Lung (tissue), 12 donors: ENCODE data around the gene BAHCC1. TPM values are rescaled to one million over a fixed set of nuclear protein-coding genes. Genes with fewer than 3 reads are reported as not detected.

Experiments
- ATAC-seq: fragments of 200-7000 bp; cut with Tn5 transposase; one replicate; pipeline ENCODE4 v1.9.1; 2020; ENCODE audit warnings: moderate number of reproducible peaks; ENCODE audit not compliant: insufficient read depth, low FRiP score
- DNase-seq, 3 donors: peaks; one replicate each; pipeline ENCODE4 v3.0.0-alpha.2; 2013 to 2017
- H3K27ac ChIP-seq, 2 donors: one replicate each; pipeline ENCODE4 v1.5.1; 2013; ENCODE audit warnings: mild to moderate bottlenecking in 2 of 2, moderate library complexity in 2 of 2, control low read depth in 1 of 2, inconsistent platforms in 1 of 2, low read depth in 1 of 2, low read length in 1 of 2
- H3K27me3 ChIP-seq, 3 donors: one replicate each; pipeline ENCODE4 v1.5.1; 2013; ENCODE audit warnings: low read length in 2 of 3; ENCODE audit not compliant: control insufficient read depth in 3 of 3, insufficient read depth in 3 of 3
- H3K36me3 ChIP-seq, 4 donors: one replicate each; pipeline ENCODE4 v1.5.1; 2013; ENCODE audit warnings: low read length in 4 of 4, mild to moderate bottlenecking in 1 of 4, moderate library complexity in 1 of 4; ENCODE audit not compliant: control insufficient read depth in 4 of 4, insufficient read depth in 4 of 4
- H3K4me1 ChIP-seq, 5 donors: one replicate each; pipeline ENCODE4 v1.5.1; 2013; ENCODE audit warnings: low read length in 5 of 5, mild to moderate bottlenecking in 2 of 5, moderate library complexity in 1 of 5; ENCODE audit not compliant: control insufficient read depth in 5 of 5, insufficient read depth in 5 of 5
- H3K4me3 ChIP-seq: one replicate; pipeline ENCODE4 v1.5.1; 2013; ENCODE audit warnings: mild to moderate bottlenecking, control low read depth, moderate library complexity
- H3K9ac ChIP-seq, 2 donors: one replicate each; pipeline ENCODE4 v1.5.1; 2013; ENCODE audit warnings: low read length in 2 of 2, control low read depth in 1 of 2; ENCODE audit not compliant: insufficient read depth in 1 of 2
- H3K9me3 ChIP-seq, 4 donors: one replicate each; pipeline ENCODE4 v1.5.1; 2013; ENCODE audit warnings: low read length in 3 of 4, mild to moderate bottlenecking in 1 of 4, moderate library complexity in 1 of 4; ENCODE audit not compliant: control insufficient read depth in 4 of 4, insufficient read depth in 3 of 4
- WGBS, 2 donors: extraction: QIAGEN DNeasy Blood & Tissue Kit; methylation state at CpG; one replicate each; pipeline ENCODE4 v1.1.7; 2013; 5-methylcytosine and 5-hydroxymethylcytosine counted together
- polyA plus RNA-seq, 2 donors: library from polyadenylated mRNA; stranded (reverse); fragments of 200-250 nt; gene quantifications; one replicate each; pipeline ENCODE4 v1.2.1, GENCODE V29; 2013
- total RNA-seq, 2 donors: library from RNA; depleted of rRNA in 1 of 2; stranded (reverse); fragments of >200 nt in 1 of 2; gene quantifications; one replicate each; pipeline ENCODE4 v1.2.1, GENCODE V29; 2014 to 2021
- TF ChIP-seq, protein P1 (sequence below): IDR thresholded peaks from 2 replicates; pipeline ENCODE4 v1.5.1; 2012; ENCODE audit warnings: mild to moderate bottlenecking; ENCODE audit errors: control extremely low read depth, extremely low read depth
- donor health status: control.
- donor health status: control.
- donor health status: Bipolar disorder and iron deficiency.
- donor health status: healthy.
- donor health status: DM: yes; HTN: yes; CAD: no.

Gene BAHCC1
- total and polyA plus RNA-seq, 4 donors, result 7.6 to 24.9 (median 17.5) TPM

DNA sequence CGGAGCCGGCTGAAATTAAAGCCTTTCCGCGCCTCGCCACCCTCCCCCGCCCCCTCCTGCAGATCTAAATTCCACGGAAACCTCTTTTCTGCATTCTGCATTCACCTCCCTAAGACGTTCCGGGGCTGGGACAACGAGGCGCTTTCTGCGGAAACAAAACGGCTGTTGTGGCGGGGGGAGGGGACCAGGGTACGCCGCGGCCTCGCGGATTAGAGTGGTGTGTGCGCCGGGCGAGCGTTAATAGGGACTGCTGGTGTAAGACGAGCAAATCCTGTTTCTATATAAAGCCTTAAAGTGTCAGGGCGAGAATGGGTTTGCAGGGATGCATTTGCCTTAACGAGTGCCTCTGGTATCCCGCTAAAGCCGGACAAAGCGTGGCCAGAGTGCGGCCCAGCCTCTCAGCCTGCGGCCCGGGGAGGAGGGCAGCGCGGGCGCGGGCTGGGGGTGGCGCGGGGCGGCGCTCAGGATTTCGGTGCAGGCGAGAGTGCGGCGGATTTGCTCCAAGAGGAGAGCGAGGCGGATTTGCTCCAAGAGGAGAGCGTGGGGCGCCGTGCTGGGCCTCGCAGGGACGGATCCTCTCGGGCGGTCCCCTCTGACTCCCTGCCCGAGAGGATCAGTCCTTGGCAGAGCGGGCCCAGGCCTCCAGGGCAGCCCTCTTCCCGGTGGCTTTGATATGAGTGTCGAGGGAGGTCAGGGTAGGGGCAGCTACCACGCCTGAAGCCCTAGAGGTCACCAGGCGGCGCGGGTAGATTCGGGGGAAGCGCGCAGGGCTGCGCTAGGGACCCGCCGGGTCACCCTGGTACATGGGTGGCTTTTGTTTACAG lies 5.1 kb downstream of the BAHCC1 start:
- Histone ChIP-seq H3K9ac (peak overlapping the region; percentile 49 to 69), H3K27me3 (no peaks in the 10 kb centered on the region), H3K27ac (peak overlapping the region; percentile 81 to 98), H3K4me1 (peaks cover 9 to 64% (median 21%) of the 10 kb centered on the region in 5 donors), H3K9me3 (no peaks in the 10 kb centered on the region), H3K36me3 (no peaks in the 10 kb centered on the region), H3K4me3 (peak overlapping the region; percentile 72)
- DNase-seq, result peak; percentile 65 to 74 (median 67)
- TF ChIP-seq, protein P1, sequence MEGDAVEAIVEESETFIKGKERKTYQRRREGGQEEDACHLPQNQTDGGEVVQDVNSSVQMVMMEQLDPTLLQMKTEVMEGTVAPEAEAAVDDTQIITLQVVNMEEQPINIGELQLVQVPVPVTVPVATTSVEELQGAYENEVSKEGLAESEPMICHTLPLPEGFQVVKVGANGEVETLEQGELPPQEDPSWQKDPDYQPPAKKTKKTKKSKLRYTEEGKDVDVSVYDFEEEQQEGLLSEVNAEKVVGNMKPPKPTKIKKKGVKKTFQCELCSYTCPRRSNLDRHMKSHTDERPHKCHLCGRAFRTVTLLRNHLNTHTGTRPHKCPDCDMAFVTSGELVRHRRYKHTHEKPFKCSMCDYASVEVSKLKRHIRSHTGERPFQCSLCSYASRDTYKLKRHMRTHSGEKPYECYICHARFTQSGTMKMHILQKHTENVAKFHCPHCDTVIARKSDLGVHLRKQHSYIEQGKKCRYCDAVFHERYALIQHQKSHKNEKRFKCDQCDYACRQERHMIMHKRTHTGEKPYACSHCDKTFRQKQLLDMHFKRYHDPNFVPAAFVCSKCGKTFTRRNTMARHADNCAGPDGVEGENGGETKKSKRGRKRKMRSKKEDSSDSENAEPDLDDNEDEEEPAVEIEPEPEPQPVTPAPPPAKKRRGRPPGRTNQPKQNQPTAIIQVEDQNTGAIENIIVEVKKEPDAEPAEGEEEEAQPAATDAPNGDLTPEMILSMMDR, result no peak
- no peak for ATAC-seq
- WGBS, 2 donors, result 9 to 23% methylated on average over 65 to 67 of the region's 67 CpGs

DNA sequence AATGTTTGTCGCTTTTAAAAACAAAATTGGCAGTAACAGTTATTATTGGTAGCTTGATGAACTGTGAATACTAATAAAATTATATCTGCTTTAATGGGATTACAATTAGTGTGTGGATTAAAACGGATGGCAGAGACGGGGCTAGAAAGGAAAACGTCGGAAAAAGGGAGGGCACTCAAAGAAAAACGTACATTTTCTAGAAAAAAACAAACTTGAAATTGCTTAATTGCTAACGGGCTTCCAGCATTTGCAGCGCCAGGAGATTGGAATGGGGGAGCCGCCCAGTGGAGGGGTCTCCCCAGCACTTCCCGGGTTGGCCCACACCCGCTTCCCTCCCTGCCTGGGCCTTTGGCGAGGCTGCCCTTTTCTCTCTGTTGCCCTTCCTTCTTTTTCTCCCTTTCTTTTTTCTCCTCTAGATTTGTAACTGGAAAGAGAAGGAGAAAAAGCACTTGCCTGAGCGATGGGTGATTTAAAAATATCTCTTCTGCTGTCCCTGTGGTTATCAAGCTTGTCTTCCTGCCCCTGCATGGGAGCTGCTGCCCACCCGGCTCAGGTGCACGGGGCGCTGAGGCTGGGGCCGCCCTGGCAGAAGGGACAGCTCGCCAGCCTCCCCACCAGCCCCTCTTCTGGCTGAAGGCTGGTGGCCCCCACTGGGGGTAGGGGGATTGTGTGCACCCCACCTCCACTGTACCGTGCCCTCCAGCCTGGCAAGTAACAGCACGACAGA lies 5.9 kb downstream of the BAHCC1 start:
- no peaks in the 10 kb centered on the region for H3K27me3 ChIP-seq
- peak overlapping the region; percentile 81 to 98 for H3K27ac ChIP-seq
- H3K9me3 ChIP-seq, result no peaks in the 10 kb centered on the region
- H3K4me3 ChIP-seq, result no peak overlapping the region
- ATAC-seq (no peak), DNase-seq (peak; percentile 68 to 78 (median 75))
- TF ChIP-seq, protein P1, result no peak
- H3K4me1 ChIP-seq, result peaks cover 9 to 70% (median 21%) of the 10 kb centered on the region in 5 donors
- H3K9ac ChIP-seq, result peak overlapping the region in 1 of 2 donors; percentile 8
- no peaks in the 10 kb centered on the region for H3K36me3 ChIP-seq
- WGBS, 2 donors, result 32 to 36% methylated on average over 19 to 20 of the region's 20 CpGs

DNA sequence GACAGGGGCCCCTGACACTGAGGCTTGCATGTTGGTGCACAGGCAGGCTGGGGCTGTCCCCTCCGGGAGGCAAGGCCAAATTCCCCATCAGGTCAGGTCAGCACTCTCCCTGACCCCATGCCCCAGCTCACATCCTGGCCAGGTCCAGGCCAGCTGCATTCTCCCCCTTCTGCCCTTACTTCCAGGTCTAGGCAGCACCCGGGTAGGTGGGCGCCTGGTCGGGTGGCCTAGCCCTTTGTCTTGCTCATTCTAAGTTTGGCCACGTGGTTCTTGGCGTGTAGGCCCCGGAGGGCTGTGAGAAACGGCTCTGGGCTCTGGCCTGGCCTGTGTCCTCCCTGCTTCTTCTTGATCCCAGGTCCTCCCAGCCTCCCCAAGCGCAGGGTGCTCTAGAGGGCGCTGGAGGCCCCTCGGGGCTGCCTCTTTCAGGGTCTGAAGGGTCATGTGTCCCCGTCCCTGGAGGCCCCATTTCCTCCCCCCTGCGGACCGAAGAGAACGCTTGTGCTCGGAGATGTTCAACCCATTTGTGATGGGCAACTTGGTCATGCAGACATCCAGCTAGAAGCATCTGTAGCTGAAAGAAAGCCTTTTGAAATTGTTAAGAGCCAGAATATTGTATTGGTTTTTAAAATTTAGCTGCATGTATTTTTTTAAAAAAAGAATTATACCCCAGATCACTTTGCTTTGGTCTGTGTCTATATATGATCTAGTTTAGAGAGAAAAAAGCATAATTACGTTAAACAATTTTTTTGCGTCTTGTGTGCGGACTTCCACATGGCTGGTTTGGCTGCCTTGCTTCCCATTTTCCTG lies 6.7 kb downstream of the BAHCC1 start:
- peak in 1 of 3 donors; percentile 36 for DNase-seq
- Histone ChIP-seq H3K4me1 (peaks cover 9 to 70% (median 21%) of the 10 kb centered on the region in 5 donors), H3K36me3 (no peaks in the 10 kb centered on the region), H3K27me3 (no peaks in the 10 kb centered on the region), H3K27ac (peak overlapping the region; percentile 51 to 90), H3K9ac (no peak overlapping the region), H3K9me3 (no peaks in the 10 kb centered on the region), H3K4me3 (no peak overlapping the region)
- ATAC-seq, result no peak
- WGBS, 2 donors, result 33 to 38% methylated on average over 17 to 19 of the region's 19 CpGs
- TF ChIP-seq, protein P1, result no peak
